DOHH2 (cell line): ENCODE results near the gene KCNN2.

ENCODE experiments used
- H3F3A ChIP-seq: fragments of 200-600 bp; sonication (generic), shearing (Covaris generic); 2 replicates; pipeline ENCODE4 v1.6.0; 2016; ENCODE audit warnings: antibody characterized with exemption, mild to moderate bottlenecking; ENCODE audit not compliant: control insufficient read depth, insufficient read depth
- H3K27ac ChIP-seq: fragments of 200-600 bp; sonication (generic); 2 replicates; pipeline ENCODE4 v1.5.1; 2014; ENCODE audit warnings: low read depth, mild to moderate bottlenecking, low read length, moderate library complexity
- H3K27me3 ChIP-seq: fragments of 200-600 bp; sonication (generic); 2 replicates; pipeline ENCODE4 v1.6.1; 2014; ENCODE audit warnings: mild to moderate bottlenecking, low read length, mixed read lengths; ENCODE audit not compliant: control insufficient read depth
- H3K36me3 ChIP-seq: fragments of 200-600 bp; sonication (generic); 2 replicates; pipeline ENCODE4 v1.6.1; 2014; ENCODE audit warnings: mild to moderate bottlenecking, low read length, moderate library complexity, mixed read lengths; ENCODE audit not compliant: control insufficient read depth
- H3K4me1 ChIP-seq: fragments of 200-600 bp; sonication (generic); 2 replicates; pipeline ENCODE4 v1.6.1; 2014; ENCODE audit warnings: mild to moderate bottlenecking, low read length, mixed read lengths; ENCODE audit not compliant: control insufficient read depth
- H3K4me2 ChIP-seq: fragments of 200-600 bp; sonication (generic); 2 replicates; pipeline ENCODE4 v1.6.0; 2014; ENCODE audit warnings: mild to moderate bottlenecking, low read length, moderate library complexity
- H3K4me3 ChIP-seq: fragments of 200-600 bp; sonication (generic); 2 replicates; pipeline ENCODE4 v1.5.1; 2014; ENCODE audit warnings: mild to moderate bottlenecking, low read length, mixed read lengths
- H3K79me2 ChIP-seq: fragments of 200-600 bp; sonication (generic); 2 replicates; pipeline ENCODE4 v1.6.1; 2014; ENCODE audit warnings: mild to moderate bottlenecking, low read length, mixed read lengths; ENCODE audit not compliant: control insufficient read depth
- H3K9me2 ChIP-seq: fragments of 200-600 bp; sonication (generic); replicated peaks from 2 replicates; pipeline ENCODE4 v1.6.1; 2014; ENCODE audit warnings: mild to moderate bottlenecking, low read length, mixed read lengths; ENCODE audit not compliant: control insufficient read depth
- H3K9me3 ChIP-seq: fragments of 200-600 bp; sonication (generic); 2 replicates; pipeline ENCODE4 v1.6.1; 2014; ENCODE audit warnings: antibody characterized with exemption, low read length, mixed read lengths; ENCODE audit not compliant: control insufficient read depth, insufficient read depth
- H4K20me1 ChIP-seq: fragments of 200-600 bp; sonication (generic); 2 replicates; pipeline ENCODE4 v1.6.0; 2014; ENCODE audit warnings: low read depth, mild to moderate bottlenecking, antibody characterized with exemption, low read length, moderate library complexity; ENCODE audit not compliant: control insufficient read depth, insufficient read depth
- EZH2phosphoT487 ChIP-seq: fragments of 200-600 bp; sonication (generic); IDR thresholded peaks from 2 replicates; pipeline ENCODE4 v1.6.1; 2017; ENCODE audit warnings: borderline replicate concordance, mild to moderate bottlenecking, antibody characterized with exemption, low read length, moderate library complexity, mixed read lengths
- TF ChIP-seq, protein P1 (sequence below): fragments of 200-600 bp; sonication (generic); IDR thresholded peaks from one replicate; pipeline ENCODE4 v1.5.1; 2014; ENCODE audit warnings: antibody characterized with exemption, mild to moderate bottlenecking, low read depth, low read length; ENCODE audit not compliant: poor library complexity, severe bottlenecking

The KCNN2 gene

DNA sequence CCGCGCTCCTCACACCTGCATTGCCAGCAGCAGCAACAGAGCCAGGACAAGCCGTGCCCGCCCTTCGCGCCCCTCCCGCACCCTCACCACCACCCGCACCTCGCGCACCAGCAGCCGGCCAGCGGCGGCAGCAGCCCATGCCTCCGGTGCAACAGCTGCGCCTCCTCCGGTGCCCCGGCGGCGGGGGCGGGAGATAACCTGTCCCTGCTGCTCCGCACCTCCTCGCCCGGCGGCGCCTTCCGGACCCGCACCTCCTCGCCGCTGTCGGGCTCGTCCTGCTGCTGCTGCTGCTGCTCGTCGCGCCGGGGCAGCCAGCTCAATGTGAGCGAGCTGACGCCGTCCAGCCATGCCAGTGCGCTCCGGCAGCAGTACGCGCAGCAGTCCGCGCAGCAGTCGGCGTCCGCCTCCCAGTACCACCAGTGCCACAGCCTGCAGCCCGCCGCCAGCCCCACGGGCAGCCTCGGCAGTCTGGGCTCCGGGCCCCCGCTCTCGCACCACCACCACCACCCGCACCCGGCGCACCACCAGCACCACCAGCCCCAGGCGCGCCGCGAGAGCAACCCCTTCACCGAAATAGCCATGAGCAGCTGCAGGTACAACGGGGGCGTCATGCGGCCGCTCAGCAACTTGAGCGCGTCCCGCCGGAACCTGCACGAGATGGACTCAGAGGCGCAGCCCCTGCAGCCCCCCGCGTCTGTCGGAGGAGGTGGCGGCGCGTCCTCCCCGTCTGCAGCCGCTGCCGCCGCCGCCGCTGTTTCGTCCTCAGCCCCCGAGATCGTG is 517 bp downstream of the KCNN2 start:
- H3K4me2 ChIP-seq = no peak overlapping the region
- H3F3A ChIP-seq = no peaks in the 10 kb centered on the region
- H3K4me3 ChIP-seq = no peak overlapping the region
- no peaks in the 10 kb centered on the region for H3K9me2 ChIP-seq
- H3K9me3 ChIP-seq = peaks cover 4% of the 10 kb centered on the region; the same call in 1 of the 2 replicates
- H3K79me2 ChIP-seq = no peaks in the 10 kb centered on the region
- no peaks in the 10 kb centered on the region for H3K4me1 ChIP-seq
- H3K36me3 ChIP-seq = no peaks in the 10 kb centered on the region
- H3K27ac ChIP-seq = no peak overlapping the region
- TF ChIP-seq EZH2phosphoT487 = no peak
- TF ChIP-seq, protein P1, sequence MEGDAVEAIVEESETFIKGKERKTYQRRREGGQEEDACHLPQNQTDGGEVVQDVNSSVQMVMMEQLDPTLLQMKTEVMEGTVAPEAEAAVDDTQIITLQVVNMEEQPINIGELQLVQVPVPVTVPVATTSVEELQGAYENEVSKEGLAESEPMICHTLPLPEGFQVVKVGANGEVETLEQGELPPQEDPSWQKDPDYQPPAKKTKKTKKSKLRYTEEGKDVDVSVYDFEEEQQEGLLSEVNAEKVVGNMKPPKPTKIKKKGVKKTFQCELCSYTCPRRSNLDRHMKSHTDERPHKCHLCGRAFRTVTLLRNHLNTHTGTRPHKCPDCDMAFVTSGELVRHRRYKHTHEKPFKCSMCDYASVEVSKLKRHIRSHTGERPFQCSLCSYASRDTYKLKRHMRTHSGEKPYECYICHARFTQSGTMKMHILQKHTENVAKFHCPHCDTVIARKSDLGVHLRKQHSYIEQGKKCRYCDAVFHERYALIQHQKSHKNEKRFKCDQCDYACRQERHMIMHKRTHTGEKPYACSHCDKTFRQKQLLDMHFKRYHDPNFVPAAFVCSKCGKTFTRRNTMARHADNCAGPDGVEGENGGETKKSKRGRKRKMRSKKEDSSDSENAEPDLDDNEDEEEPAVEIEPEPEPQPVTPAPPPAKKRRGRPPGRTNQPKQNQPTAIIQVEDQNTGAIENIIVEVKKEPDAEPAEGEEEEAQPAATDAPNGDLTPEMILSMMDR = no peak
- no peaks in the 10 kb centered on the region for H4K20me1 ChIP-seq
- H3K27me3 ChIP-seq = peaks cover 40% of the 10 kb centered on the region

DNA sequence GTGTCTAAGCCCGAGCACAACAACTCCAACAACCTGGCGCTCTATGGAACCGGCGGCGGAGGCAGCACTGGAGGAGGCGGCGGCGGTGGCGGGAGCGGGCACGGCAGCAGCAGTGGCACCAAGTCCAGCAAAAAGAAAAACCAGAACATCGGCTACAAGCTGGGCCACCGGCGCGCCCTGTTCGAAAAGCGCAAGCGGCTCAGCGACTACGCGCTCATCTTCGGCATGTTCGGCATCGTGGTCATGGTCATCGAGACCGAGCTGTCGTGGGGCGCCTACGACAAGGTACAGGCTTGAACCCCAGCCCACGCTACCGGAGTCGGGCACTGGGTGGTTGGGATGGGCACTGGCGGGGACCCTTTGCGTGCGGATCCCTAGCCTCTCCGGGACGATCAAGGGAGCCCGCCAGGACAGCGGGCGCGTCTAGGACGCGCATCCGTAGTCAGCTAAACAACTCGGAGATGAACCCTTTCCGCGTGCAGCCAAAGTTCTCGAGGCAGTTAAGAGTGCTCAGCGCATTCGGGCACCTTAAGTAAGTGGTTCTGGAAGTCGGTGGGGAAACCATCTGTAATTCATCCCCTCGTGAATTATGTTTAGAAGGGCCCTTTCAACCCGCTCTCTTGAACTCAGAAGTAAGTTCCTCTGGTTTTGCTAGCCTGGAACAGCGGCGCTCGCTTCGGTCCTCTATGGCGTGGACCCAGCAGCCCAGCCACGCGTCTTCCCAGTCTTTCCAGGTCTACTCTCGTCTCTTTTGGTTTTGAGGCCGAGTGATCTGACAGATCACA is 1.3 kb downstream of the KCNN2 start:
- no peaks in the 10 kb centered on the region for H3K4me1 ChIP-seq
- no peak overlapping the region for H3K4me3 ChIP-seq
- H3K36me3 ChIP-seq = no peaks in the 10 kb centered on the region
- no peaks in the 10 kb centered on the region for H3F3A ChIP-seq
- H3K4me2 ChIP-seq = no peak overlapping the region
- no peak for TF ChIP-seq EZH2phosphoT487
- TF ChIP-seq, protein P1 = no peak
- peaks cover 40% of the 10 kb centered on the region for H3K27me3 ChIP-seq
- H4K20me1 ChIP-seq = no peaks in the 10 kb centered on the region
- H3K9me3 ChIP-seq = peaks cover 4% of the 10 kb centered on the region; the same call in 1 of the 2 replicates
- no peaks in the 10 kb centered on the region for H3K9me2 ChIP-seq
- no peak overlapping the region for H3K27ac ChIP-seq
- no peaks in the 10 kb centered on the region for H3K79me2 ChIP-seq

DNA sequence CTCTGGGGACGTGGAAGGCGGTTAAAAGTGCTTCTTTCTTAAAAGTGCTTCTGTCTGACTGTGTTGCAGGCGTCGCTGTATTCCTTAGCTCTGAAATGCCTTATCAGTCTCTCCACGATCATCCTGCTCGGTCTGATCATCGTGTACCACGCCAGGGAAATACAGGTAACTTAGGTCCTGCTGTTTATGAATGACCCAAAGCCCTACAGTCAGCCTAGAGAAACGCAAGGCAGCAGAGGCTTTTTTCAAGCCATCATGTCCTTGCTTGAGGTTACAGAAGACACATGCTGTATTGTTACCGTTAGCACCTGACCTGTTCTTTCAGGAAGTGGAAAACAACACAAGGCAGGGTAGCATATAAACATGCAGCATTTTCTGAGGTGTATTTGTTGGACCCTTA is 2.0 kb downstream of the KCNN2 start:
- no peak overlapping the region for H3K27ac ChIP-seq
- H3K4me3 ChIP-seq = no peak overlapping the region
- no peak overlapping the region for H3K4me2 ChIP-seq
- H3F3A ChIP-seq = no peaks in the 10 kb centered on the region
- peaks cover 40% of the 10 kb centered on the region for H3K27me3 ChIP-seq
- no peaks in the 10 kb centered on the region for H3K79me2 ChIP-seq
- no peaks in the 10 kb centered on the region for H3K9me2 ChIP-seq
- H3K9me3 ChIP-seq = peaks cover 4% of the 10 kb centered on the region; the same call in 1 of the 2 replicates
- H3K36me3 ChIP-seq = no peaks in the 10 kb centered on the region
- TF ChIP-seq EZH2phosphoT487 = no peak
- TF ChIP-seq, protein P1 = no peak
- no peaks in the 10 kb centered on the region for H3K4me1 ChIP-seq
- no peaks in the 10 kb centered on the region for H4K20me1 ChIP-seq
